ENCODE results near the gene CSKMT. TPM values are rescaled to one million over a fixed set of nuclear protein-coding genes. Genes with fewer than 3 reads are reported as not detected.
"Not testable (repeated sequence)": the region's sequence is repeated elsewhere in the genome, so short reads cannot be mapped to it uniquely, and the experiment has no call there.

CSKMT gene, protein sequence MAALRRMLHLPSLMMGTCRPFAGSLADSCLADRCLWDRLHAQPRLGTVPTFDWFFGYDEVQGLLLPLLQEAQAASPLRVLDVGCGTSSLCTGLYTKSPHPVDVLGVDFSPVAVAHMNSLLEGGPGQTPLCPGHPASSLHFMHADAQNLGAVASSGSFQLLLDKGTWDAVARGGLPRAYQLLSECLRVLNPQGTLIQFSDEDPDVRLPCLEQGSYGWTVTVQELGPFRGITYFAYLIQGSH
- 6.3 TPM for polyA plus RNA-seq

DNA sequence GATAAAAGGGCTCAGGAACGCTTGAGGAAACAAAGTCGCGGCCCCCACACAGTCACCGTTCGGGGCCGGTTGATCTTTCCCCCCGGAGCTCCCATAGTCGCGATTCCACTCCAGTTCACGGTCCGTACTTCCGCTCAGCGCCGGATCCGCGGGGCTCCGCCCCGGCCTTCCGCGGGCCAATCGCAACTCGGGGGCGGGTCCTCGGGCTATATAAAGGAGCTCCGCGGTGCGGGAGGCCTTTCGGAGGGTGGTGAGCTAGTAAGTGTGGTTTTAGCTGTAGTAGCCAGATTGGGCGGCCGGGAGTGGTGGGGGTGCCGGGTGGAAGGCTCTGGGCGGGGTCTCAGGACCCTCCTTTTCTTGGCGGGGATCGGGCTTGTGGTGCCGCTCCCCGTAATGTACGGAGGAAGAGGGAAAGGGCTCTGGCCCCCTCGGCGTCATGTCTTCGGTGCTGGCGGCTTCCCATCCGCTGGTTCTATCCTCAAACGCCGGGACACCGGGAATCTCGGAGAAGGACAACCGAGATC is at the start of gene CSKMT, which contains the start of gene C11orf98:
Gene CSKMT, plus strand, starts transcription at position 238 of the 524 bp plus-strand sequence. CDS start 568 bp downstream, outside the sequence.
Gene C11orf98, minus strand, starts transcription at position 136 of the 524 bp plus-strand sequence. Its CDS starts 41 bp downstream, at position 95.
- H3K27ac Mint-ChIP-seq = peak within 1 kb of the TSS; percentile 95 to 98 (median 98)
- H3K9me3 Mint-ChIP-seq = no peaks in the 10 kb centered on the region
- H3K36me3 Mint-ChIP-seq = no peaks in the 10 kb centered on the region
- H3K4me3 Mint-ChIP-seq = peak within 1 kb of the TSS; percentile 96 to 99 (median 98)
- peaks cover 21 to 24% (median 22%) of the 10 kb centered on the region in 3 donors for H3K4me1 Mint-ChIP-seq
- H3K27me3 Mint-ChIP-seq = no peaks in the 10 kb centered on the region

DNA sequence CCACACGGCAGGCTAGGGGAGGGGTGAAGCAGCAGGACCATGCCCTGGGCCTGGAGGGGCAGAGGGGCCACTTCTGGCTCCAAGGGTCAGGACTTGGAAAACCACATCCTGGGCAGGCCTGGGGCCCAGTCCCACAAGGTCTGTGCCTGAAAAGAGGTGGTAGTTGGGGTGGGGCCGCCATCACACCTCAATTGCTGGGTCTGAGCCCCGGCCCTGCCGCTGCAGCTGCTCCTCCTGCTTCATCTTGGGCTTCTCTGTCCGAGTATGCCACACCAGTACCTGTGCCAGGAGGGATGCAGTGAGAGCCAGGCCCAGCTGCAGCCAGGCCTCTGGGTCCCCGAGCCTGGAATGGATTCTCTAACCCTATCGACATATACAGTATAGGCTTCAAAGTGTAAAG is 49.6 kb upstream of the CSKMT start:
- Mint-ChIP-seq H3K9me3 (no peaks in the 10 kb centered on the region), H3K27ac (no peak overlapping the region)

DNA sequence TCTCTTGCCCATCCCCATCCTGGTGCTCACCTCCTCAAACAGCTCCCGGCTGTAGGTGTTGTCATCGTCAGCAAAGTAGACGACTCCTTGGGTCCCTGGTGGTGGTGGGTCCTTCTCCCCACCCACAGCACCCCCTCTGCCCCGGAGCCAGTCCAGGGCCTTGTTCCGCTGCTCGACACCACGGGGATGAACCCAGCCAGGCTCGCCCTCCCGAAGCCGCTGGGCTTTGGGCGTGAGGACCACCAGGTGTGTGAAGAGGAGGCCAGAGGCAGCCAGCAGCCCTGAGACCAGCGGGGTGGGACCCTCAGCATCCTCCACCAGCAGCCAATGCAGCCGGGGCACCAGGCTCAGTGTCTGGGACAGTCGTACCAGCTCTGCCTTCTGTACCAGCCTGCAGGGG is 48.2 kb upstream of the CSKMT start:
- H3K4me3 Mint-ChIP-seq, H3K9me3 Mint-ChIP-seq, H3K36me3 Mint-ChIP-seq, H3K27ac Mint-ChIP-seq, H3K27me3 Mint-ChIP-seq: not testable (repeated sequence)
- peaks cover 4 to 15% (median 6%) of the 10 kb centered on the region in 3 donors for H3K4me1 Mint-ChIP-seq

More for the DNA sequence above, 49.6 kb upstream of the CSKMT start:
- H3K4me3 Mint-ChIP-seq = no peak overlapping the region
- H3K4me1 Mint-ChIP-seq = peaks cover 4 to 9% (median 7%) of the 10 kb centered on the region in 3 donors
- H3K36me3 Mint-ChIP-seq = peaks cover 2% of the 10 kb centered on the region
- no peaks in the 10 kb centered on the region for H3K27me3 Mint-ChIP-seq

DNA sequence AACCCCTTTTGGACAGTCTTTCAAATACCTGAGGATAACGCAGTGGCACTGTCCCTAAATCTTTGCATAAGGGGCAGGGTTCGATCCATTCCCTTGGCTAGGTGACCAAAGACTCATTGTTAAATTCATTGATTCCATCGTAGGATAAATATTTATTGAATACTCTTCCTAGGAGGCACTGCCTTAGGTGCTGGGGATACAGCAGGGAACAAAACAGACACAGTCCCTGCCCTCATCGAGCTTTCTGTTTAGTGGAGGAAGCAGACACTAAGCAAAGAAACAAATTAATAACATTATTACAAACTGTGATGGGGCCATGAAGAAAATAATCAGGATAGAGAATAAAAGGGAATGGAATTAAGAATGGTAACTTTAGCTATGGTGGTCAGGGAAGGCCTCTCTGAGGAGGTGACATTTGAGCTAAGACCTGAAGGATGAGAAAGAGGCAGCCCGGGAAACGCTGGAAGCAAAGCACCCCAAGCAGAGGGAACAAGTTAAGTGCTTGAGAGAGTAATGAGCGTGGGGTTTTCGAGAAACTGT is 44.0 kb upstream of the CSKMT start:
- Mint-ChIP-seq H3K27me3 (no peaks in the 10 kb centered on the region), H3K4me1 (peaks cover 0 to 15% (median 9%) of the 10 kb centered on the region in 3 donors), H3K36me3 (peaks cover 7% of the 10 kb centered on the region), H3K27ac (peak overlapping the region; percentile 92 to 97 (median 96)), H3K4me3 (peak overlapping the region; percentile 85 to 99 (median 93)), H3K9me3 (no peaks in the 10 kb centered on the region)

DNA sequence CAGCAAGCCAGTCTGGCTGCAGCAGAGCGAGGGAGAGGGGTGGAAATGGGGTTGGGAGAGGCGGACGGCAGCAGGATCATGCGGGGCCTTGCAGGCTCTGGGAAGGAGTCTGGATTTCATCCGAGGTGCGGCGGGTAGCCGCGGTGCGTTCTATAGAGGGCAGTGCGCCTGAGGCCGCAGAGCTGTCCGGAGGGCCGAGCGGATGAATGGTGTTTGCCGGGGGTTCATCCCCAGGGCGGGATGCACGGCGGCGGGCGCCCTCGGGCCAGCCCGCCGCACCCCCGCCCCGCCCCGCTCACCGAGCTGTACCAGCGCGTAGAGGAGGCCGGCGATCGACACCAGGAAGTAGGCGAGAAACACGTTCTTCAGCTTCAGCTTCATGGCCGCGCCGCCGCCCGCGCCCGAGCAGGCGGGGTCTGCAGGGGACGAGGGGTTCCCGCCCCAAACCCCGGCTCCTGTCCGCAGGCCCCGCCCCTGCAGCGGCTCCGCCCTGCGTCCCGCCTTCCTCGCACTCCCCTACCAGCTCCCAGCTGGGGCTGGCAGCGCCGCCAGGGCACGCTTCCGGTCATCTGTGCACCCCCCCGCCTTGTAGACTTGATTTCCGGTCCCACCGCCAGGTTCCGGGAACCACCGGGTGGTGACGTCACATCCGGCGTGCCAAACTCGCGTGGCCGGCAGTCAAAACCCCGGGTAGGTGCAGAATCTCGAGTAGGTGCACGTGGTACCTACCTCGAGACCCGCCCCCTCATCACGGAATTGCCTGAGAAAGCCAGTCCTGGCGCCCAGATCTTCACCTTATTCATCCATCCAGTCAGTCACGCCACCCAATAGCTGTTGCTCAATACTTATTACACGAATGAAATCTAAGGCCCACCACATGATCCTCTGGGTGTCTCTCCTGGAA is 43.3 kb upstream of the CSKMT start, which contains the start of gene B3GAT3:
Gene B3GAT3, minus strand, starts transcription at position 420 of the 904 bp plus-strand sequence. Its CDS starts 39 bp downstream, at position 381.
- H3K9me3 Mint-ChIP-seq = no peaks in the 10 kb centered on the region
- peaks cover 0 to 15% (median 9%) of the 10 kb centered on the region in 3 donors for H3K4me1 Mint-ChIP-seq
- peak within 1 kb of the TSS; percentile 92 to 97 (median 96) for H3K27ac Mint-ChIP-seq
- H3K27me3 Mint-ChIP-seq = no peaks in the 10 kb centered on the region
- peak within 1 kb of the TSS; percentile 85 to 99 (median 93) for H3K4me3 Mint-ChIP-seq
- H3K36me3 Mint-ChIP-seq = peaks cover 9% of the 10 kb centered on the region

GRCh38 chr11:62622476-62623089 is 42.5 kb upstream of the CSKMT start:
- H3K27ac Mint-ChIP-seq = peak overlapping the region; percentile 92 to 97 (median 96)
- H3K4me1 Mint-ChIP-seq = peaks cover 0 to 15% (median 9%) of the 10 kb centered on the region in 3 donors
- H3K27me3 Mint-ChIP-seq = no peaks in the 10 kb centered on the region
- H3K36me3 Mint-ChIP-seq = peaks cover 9% of the 10 kb centered on the region
- H3K9me3 Mint-ChIP-seq = no peaks in the 10 kb centered on the region
- H3K4me3 Mint-ChIP-seq = peak overlapping the region; percentile 85 to 99 (median 91)

DNA sequence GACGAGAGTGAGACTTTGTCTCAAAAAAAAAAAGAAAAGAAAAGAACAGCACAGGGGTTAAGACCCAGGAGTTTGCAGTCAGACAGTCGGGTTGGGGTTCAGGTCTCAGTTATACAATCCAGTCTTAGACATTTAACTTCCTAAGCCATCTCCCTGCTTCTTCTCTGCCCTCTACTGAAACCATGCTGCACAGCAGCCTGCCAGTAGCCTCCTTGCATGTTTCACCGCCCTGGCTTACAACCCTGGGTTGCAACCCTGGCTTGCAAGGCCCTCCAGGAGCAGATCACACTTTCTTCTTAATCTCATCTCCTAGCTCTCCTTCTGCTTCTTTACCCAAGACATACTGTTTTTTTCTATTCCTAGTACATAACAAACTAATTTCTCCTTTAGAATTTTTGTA is 37.4 kb upstream of the CSKMT start:
- Mint-ChIP-seq H3K9me3 (no peaks in the 10 kb centered on the region), H3K27me3 (no peaks in the 10 kb centered on the region), H3K4me3 (no peak overlapping the region), H3K36me3 (peaks cover 10% of the 10 kb centered on the region), H3K4me1 (peaks cover 0 to 2% (median 0%) of the 10 kb centered on the region in 3 donors), H3K27ac (peak overlapping the region in 1 of 3 donors; percentile 7)

DNA sequence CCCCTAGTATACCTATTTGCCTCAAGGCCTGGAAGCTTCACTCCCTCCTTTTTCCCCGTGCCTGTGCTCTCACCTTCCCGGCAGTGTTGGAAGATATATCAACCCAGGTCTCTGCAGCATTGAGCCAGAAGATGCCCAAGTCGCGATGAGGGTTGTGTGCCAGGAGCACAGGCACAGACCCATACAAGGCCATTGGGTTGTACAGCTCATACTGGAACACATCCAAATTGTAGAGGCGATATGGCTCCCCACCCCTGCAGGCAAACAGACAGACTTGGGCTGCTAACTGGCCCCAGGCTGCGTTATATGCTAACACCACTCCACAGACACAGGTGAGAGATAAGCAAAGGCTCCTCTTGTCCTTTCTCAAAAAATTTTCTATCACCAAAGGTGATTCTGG is 32.6 kb upstream of the CSKMT start:
- H3K36me3 Mint-ChIP-seq = peaks cover 9% of the 10 kb centered on the region
- peaks cover 5 to 6% (median 5%) of the 10 kb centered on the region in 3 donors for H3K4me1 Mint-ChIP-seq
- H3K27me3 Mint-ChIP-seq = no peaks in the 10 kb centered on the region
- no peak overlapping the region for H3K4me3 Mint-ChIP-seq
- H3K27ac Mint-ChIP-seq = peak overlapping the region in 1 of 3 donors; percentile 73
- H3K9me3 Mint-ChIP-seq = no peaks in the 10 kb centered on the region

DNA sequence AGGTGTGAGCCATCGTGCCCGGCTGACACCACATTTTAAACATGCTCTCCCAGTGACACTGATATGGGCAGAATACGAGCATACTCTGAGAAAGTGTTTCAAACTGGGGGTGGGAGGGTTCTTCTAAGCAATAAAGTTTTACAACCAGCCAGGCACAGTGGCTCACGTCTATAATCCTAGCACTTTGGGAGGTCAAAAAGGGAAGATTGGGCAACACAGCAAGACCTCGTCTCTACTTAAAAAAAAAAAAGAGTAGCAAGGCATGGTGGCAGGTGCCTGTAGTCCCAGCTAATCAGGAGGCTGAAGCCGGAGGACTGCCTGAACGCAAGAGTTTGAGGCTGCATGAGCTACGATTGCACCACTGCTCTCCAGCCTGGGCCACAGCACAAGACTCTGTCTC is 20.9 kb upstream of the CSKMT start:
- Mint-ChIP-seq H3K27ac (peak overlapping the region in 1 of 3 donors; percentile 78), H3K4me1 (peaks cover 6 to 22% (median 15%) of the 10 kb centered on the region in 3 donors), H3K36me3 (no peaks in the 10 kb centered on the region), H3K27me3 (no peaks in the 10 kb centered on the region), H3K4me3 (peak overlapping the region in 3 of 4 donors; percentile 58 to 88 (median 58)), H3K9me3 (no peaks in the 10 kb centered on the region)

DNA sequence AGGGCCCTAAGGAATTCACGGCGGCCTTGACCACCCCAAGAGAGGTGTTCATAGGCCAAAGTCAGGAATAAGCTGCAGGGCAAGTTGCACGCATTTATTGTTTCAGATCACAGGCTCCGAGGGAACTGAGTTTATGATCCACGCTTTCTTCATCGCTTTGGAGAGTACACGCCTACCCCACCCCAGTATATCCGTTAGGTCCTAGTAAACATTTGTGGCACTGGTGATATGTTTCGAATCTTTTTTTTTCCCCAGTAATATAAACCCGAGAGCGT is 19.5 kb upstream of the CSKMT start:
- Mint-ChIP-seq H3K27me3 (no peaks in the 10 kb centered on the region), H3K36me3 (no peaks in the 10 kb centered on the region), H3K27ac (peak overlapping the region; percentile 89 to 97 (median 97)), H3K9me3 (no peaks in the 10 kb centered on the region), H3K4me3 (peak overlapping the region; percentile 88 to 97 (median 94)), H3K4me1 (peaks cover 6 to 18% (median 13%) of the 10 kb centered on the region in 3 donors)

GRCh38 chr11:62645946-62646824 is 18.9 kb upstream of the CSKMT start, which contains the start of gene GANAB:
GANAB (minus strand) TSS chr11:62646613; CDS start chr11:62646599, 14 bp downstream.
- H3K27ac Mint-ChIP-seq = peak within 1 kb of the TSS; percentile 89 to 97 (median 97)
- peaks cover 6 to 16% (median 11%) of the 10 kb centered on the region in 3 donors for H3K4me1 Mint-ChIP-seq
- no peaks in the 10 kb centered on the region for H3K36me3 Mint-ChIP-seq
- no peaks in the 10 kb centered on the region for H3K27me3 Mint-ChIP-seq
- H3K9me3 Mint-ChIP-seq = no peaks in the 10 kb centered on the region
- H3K4me3 Mint-ChIP-seq = peak within 1 kb of the TSS; percentile 88 to 97 (median 94)

DNA sequence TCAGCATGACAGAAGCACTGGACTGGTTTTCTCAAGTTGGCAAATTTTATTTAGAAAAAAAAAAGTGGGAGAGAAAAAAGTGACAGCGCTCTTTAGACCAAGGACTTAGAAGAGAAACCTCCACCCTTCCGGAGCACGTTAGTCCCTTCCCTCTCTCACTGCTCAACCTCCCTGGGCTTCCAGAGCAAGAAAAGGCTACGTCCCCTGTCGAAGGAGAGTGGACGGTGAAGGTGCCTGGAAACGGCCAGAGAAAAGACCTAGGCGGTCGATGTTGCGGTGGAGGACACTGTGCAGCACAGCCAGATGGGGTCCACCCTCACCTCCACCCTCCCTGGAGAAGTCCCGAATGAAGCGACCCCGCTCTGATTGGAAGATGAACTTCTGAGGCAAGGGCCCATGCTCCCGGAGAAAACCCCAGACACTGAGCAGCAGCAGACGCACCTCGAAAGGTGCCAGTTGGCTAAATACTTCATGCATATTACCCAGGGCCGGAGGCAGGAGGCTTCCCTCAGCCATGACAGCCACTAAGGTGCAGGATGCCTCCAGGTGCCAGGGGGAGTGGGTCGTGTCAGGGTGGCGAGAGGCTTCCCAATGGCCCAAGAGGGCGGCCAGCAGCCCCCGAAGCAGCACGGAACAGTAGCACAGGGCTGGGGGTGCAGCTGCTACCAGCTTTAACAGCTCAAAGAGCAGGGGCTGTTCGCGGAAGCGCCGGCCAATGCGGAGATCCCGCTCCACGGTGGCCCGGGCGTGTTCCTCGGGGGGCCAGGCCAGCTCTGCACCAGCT is 18.1 kb upstream of the CSKMT start:
- Mint-ChIP-seq H3K9me3 (no peaks in the 10 kb centered on the region), H3K4me1 (peaks cover 6 to 16% (median 13%) of the 10 kb centered on the region in 3 donors), H3K27me3 (no peaks in the 10 kb centered on the region), H3K4me3 (peak overlapping the region; percentile 88 to 97 (median 94)), H3K36me3 (no peaks in the 10 kb centered on the region), H3K27ac (peak overlapping the region; percentile 75 to 97 (median 97))

DNA sequence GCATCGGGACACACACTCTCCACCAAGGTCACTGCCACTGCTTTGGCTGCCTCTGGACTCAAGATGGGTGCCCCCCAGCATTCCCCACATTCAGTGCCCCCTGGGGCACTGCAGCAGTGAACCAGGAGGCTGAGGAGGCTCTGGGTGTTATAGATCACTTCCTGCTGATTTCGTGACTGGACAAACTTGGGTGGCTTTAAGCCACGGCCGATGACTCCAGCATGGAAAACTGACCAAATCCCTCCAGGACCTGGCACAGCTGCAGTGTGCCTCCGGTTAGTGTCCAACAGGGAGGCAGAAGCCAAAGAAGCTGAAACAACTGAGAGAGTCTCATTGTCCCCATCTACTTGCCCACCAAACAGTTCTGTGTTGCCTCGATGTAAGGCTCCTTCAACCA is 17.5 kb upstream of the CSKMT start:
- Mint-ChIP-seq H3K4me1 (peaks cover 10 to 20% (median 17%) of the 10 kb centered on the region in 3 donors), H3K27ac (peak overlapping the region in 1 of 3 donors; percentile 68), H3K9me3 (no peaks in the 10 kb centered on the region), H3K4me3 (peak overlapping the region in 1 of 4 donors; percentile 33), H3K27me3 (no peaks in the 10 kb centered on the region), H3K36me3 (no peaks in the 10 kb centered on the region)

Measured in IgD-negative memory B cell (primary cell).